Fibroblast of pulmonary artery (primary cell): ENCODE measurements around the gene TPSB2.
"Not testable (repeated sequence)": the region's sequence is repeated elsewhere in the genome, so short reads cannot be mapped to it uniquely, and the experiment has no call there.

ENCODE experiments used
- DNase-seq: peaks from one replicate; pipeline ENCODE4 v3.0.0-alpha.2; 2010; ENCODE audit warnings: low read depth
- H3K4me3 ChIP-seq: replicated peaks from 2 replicates; pipeline ENCODE4 v1.5.1; 2011; ENCODE audit warnings: low read depth, mild to moderate bottlenecking, control low read depth, low read length, moderate library complexity
- TF ChIP-seq, protein P1 (sequence below): IDR thresholded peaks from 2 replicates; pipeline ENCODE4 v1.5.1; 2011; ENCODE audit warnings: mild to moderate bottlenecking, control low read depth, low read length, inconsistent platforms; ENCODE audit errors: missing control alignments

Gene TPSB2

GRCh38 chr16:1230084-1230470 lies at the start of gene TPSB2:
TSS of gene TPSB2 (minus strand) at chr16:1230184. CDS start at chr16:1229951, 233 bp downstream.
- DNase-seq, H3K4me3 ChIP-seq: not testable (repeated sequence)

GRCh38 chr16:1279081-1279944 lies 49.3 kb upstream of the TPSB2 start:
- TF ChIP-seq, protein P1, sequence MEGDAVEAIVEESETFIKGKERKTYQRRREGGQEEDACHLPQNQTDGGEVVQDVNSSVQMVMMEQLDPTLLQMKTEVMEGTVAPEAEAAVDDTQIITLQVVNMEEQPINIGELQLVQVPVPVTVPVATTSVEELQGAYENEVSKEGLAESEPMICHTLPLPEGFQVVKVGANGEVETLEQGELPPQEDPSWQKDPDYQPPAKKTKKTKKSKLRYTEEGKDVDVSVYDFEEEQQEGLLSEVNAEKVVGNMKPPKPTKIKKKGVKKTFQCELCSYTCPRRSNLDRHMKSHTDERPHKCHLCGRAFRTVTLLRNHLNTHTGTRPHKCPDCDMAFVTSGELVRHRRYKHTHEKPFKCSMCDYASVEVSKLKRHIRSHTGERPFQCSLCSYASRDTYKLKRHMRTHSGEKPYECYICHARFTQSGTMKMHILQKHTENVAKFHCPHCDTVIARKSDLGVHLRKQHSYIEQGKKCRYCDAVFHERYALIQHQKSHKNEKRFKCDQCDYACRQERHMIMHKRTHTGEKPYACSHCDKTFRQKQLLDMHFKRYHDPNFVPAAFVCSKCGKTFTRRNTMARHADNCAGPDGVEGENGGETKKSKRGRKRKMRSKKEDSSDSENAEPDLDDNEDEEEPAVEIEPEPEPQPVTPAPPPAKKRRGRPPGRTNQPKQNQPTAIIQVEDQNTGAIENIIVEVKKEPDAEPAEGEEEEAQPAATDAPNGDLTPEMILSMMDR = no peak
- no peak overlapping the region for H3K4me3 ChIP-seq
- DNase-seq = no peak

DNA sequence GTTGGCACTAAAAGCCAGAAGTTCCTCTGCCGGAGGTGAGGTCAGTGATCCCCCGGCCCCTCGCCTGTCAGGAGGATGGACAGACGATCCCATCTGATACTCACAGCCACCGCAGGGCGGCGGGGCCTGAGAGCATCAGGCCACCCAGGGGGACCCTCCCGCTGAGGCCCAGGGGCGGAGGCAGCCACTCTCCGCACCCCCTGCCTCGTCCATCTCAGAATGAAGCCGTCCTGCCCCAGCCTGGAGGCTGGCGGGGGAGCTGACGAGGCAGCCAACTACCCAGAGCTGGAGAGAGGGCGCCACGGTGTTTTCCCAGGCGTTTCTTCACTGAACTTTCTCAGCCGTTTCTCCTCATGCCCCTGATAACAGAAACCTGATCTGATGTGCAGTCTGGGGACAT lies 48.5 kb upstream of the TPSB2 start:
- no peak for DNase-seq
- TF ChIP-seq, protein P1 = no peak
- H3K4me3 ChIP-seq = no peak overlapping the region

GRCh38 chr16:1277617-1278282 lies 47.8 kb upstream of the TPSB2 start:
- TF ChIP-seq, protein P1 = no peak
- no peak for DNase-seq
- H3K4me3 ChIP-seq = no peak overlapping the region

- TF ChIP-seq, protein P1 = no peak
- no peak for DNase-seq
- no peak overlapping the region for H3K4me3 ChIP-seq
Measured at GRCh38 chr16:1277151-1277598, 47.2 kb upstream of the TPSB2 start.

GRCh38 chr16:1276580-1276878 lies 46.5 kb upstream of the TPSB2 start:
- no peak for DNase-seq
- TF ChIP-seq, protein P1 = no peak
- H3K4me3 ChIP-seq = no peak overlapping the region

GRCh38 chr16:1275791-1276579 lies 46.0 kb upstream of the TPSB2 start:
- TF ChIP-seq, protein P1 = no peak
- DNase-seq = no peak

More at GRCh38 chr16:1275791-1276579, 46.0 kb upstream of the TPSB2 start:
- H3K4me3 ChIP-seq = no peak overlapping the region
